SK-N-SH treated with all-trans-retinoic acid at 6 μM for 48 hours (cell line): ENCODE measurements around the gene FKBP2.

Experiments
- ATAC-seq: fragments of 200-7000 bp; cut with Tn5 transposase; 3 replicates; pipeline ENCODE4 v1.9.1; 2020; ENCODE audit warnings: mild to moderate bottlenecking, moderate library complexity
- ARNTL ChIP-seq: fragments of 450-650 bp; formaldehyde crosslinking; IDR thresholded peaks from 2 replicates; pipeline ENCODE4 v1.5.0; 2020; ENCODE audit warnings: low read depth, mild to moderate bottlenecking, moderate library complexity, borderline replicate concordance
- BACH2 ChIP-seq: fragments of 250-450 bp; sonication (Bioruptor Pico); IDR thresholded peaks from 2 replicates; pipeline ENCODE4 v1.9.0; 2021; ENCODE audit warnings: mild to moderate bottlenecking, borderline replicate concordance
- CSDC2 ChIP-seq: fragments of 250-450 bp; sonication (Bioruptor Pico); IDR thresholded peaks from 2 replicates; pipeline ENCODE4 v1.5.0; 2020; ENCODE audit warnings: mild to moderate bottlenecking, moderate library complexity
- GLIS3 ChIP-seq: fragments of 250-450 bp; sonication (Bioruptor Pico); IDR thresholded peaks from 2 replicates; pipeline ENCODE4 v1.5.0; 2020; ENCODE audit warnings: mild to moderate bottlenecking, moderate library complexity
- OSR1 ChIP-seq: fragments of 250-450 bp; sonication (Bioruptor Pico); IDR thresholded peaks from 2 replicates; pipeline ENCODE4 v1.8.0; 2022; ENCODE audit warnings: moderate library complexity, mild to moderate bottlenecking, inconsistent platforms
- SNAI2 ChIP-seq: fragments of 250-450 bp; sonication (Bioruptor Pico); IDR thresholded peaks from 2 replicates; pipeline ENCODE4 v1.5.0; 2020; ENCODE audit warnings: mild to moderate bottlenecking, moderate library complexity
- TCF4 ChIP-seq: fragments of 250-450 bp; sonication (Bioruptor Pico); IDR thresholded peaks from 2 replicates; pipeline ENCODE4 v1.8.0; 2021; ENCODE audit warnings: mild to moderate bottlenecking, moderate library complexity, borderline replicate concordance
- TOX ChIP-seq: fragments of 250-450 bp; sonication (Bioruptor Pico); IDR thresholded peaks from 2 replicates; pipeline ENCODE4 v1.8.0; 2021; ENCODE audit warnings: mild to moderate bottlenecking, moderate library complexity, borderline replicate concordance
- ZC3H10 ChIP-seq: fragments of 250-450 bp; sonication (Bioruptor Pico); IDR thresholded peaks from 2 replicates; pipeline ENCODE4 v1.5.1; 2021; ENCODE audit warnings: mild to moderate bottlenecking, moderate library complexity
- ZFP3 ChIP-seq: fragments of 250-450 bp; sonication (Bioruptor Pico); IDR thresholded peaks from 2 replicates; pipeline ENCODE4 v1.5.0; 2020; ENCODE audit warnings: mild to moderate bottlenecking, moderate library complexity
- ZFP30 ChIP-seq: fragments of 450-650 bp; formaldehyde crosslinking; IDR thresholded peaks from 2 replicates; pipeline ENCODE4 v1.5.0; 2022; ENCODE audit warnings: mild to moderate bottlenecking, moderate library complexity
- ZNF565 ChIP-seq: fragments of 450-650 bp; formaldehyde crosslinking; conservative IDR thresholded peaks from 2 replicates; pipeline ENCODE4 v1.5.0; 2020; ENCODE audit warnings: low read depth, mild to moderate bottlenecking, moderate library complexity
- TF ChIP-seq, protein P1 (sequence below): fragments of 250-450 bp; sonication (Bioruptor Pico); IDR thresholded peaks from 2 replicates; pipeline ENCODE4 v1.5.1; 2021; ENCODE audit warnings: mild to moderate bottlenecking, moderate library complexity
- TF ChIP-seq, protein P2 (sequence below): fragments of 250-450 bp; sonication (Bioruptor Pico); IDR thresholded peaks from 2 replicates; pipeline ENCODE4 v1.5.1; 2020; ENCODE audit warnings: low read depth, mild to moderate bottlenecking, moderate library complexity
- TF ChIP-seq, protein P3 (sequence below): fragments of 250-450 bp; sonication (Bioruptor Pico); IDR thresholded peaks from 2 replicates; pipeline ENCODE4 v1.5.0; 2020; ENCODE audit warnings: mild to moderate bottlenecking, moderate library complexity
- TF ChIP-seq, protein P4 (sequence below): fragments of 250-450 bp; sonication (Bioruptor Pico); IDR thresholded peaks from 2 replicates; pipeline ENCODE4 v1.8.0; 2021; ENCODE audit warnings: low read depth, mild to moderate bottlenecking, moderate library complexity, borderline replicate concordance

FKBP2 gene

DNA sequence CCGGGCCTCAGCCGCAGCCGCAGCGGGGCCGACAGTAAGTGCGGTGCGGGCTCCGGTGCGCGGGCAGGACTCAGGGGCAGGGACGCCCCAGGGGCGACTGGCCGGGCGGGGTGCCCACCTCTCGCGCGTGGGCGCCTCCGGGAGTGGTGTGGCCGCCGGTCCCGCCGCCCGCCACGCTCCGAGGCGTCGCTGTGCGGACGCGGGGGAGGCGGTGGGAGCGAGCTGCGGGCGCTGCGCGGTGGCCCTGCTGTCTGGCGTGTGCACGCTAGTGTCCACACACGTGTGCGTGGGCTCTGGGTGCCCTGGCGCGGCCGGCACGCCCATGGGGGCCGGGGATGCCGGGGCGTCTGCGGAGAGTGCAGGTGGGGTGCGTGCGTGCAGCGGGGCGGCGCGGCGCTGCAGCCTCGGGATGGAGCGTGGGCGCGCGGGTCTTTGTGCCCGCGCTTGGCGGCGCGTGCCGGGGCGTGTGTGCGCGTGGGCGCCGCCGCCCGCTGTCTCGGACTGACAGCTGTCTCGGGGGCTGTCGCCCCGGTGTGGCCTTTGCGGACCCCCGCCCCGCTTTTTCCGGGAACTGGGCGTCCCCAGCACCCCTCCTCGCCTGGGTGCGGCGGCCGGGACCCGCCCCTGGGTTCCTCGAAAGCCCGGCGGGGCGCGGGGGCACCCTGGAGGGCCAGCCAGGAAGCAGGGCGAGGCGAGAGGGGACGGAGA is 51.0 kb downstream of the FKBP2 start:
- no peak for TF ChIP-seq GLIS3
- TF ChIP-seq, all 23 proteins: peak for 0
- peak; percentile 10; the same call in 2 of the 3 replicates for ATAC-seq

DNA sequence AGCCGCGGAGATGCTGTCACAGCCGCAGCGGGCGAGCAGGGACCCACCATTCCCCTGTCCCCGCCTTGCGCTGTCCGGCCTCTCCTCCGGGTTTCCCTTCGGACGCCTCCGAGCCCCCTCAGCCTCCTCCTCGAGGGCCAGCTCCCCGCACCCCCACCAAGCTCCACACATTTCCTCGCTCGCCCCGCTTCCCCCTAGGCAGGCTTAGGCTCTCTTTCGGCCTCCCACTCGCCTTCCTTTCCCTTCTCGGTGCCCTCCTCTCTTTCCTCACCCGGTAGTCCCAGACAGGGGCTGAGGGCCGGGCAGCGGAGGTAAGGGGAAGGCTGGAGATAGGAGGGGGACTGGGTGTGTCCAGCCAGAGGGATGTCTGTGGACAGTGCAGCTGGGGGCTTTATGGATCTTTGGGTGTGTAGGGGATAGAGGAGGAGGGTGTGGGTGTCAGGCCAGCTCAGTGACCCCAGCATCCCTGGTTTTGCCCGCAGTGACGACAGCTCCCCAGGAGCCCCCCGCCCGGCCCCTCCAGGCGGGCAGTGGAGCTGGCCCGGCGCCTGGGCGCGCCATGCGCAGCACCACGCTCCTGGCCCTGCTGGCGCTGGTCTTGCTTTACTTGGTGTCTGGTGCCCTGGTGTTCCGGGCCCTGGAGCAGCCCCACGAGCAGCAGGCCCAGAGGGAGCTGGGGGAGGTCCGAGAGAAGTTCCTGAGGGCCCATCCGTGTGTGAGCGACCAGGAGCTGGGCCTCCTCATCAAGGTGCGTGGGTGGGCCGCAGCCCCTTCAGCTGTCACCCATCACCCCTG is 51.8 kb downstream of the FKBP2 start:
- no peak for TF ChIP-seq ZNF565 (CRISPR knock-in tag)
- TF ChIP-seq ZC3H10, result no peak
- TF ChIP-seq, protein P1, sequence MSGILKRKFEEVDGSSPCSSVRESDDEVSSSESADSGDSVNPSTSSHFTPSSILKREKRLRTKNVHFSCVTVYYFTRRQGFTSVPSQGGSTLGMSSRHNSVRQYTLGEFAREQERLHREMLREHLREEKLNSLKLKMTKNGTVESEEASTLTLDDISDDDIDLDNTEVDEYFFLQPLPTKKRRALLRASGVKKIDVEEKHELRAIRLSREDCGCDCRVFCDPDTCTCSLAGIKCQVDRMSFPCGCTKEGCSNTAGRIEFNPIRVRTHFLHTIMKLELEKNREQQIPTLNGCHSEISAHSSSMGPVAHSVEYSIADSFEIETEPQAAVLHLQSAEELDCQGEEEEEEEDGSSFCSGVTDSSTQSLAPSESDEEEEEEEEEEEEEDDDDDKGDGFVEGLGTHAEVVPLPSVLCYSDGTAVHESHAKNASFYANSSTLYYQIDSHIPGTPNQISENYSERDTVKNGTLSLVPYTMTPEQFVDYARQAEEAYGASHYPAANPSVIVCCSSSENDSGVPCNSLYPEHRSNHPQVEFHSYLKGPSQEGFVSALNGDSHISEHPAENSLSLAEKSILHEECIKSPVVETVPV (CRISPR knock-in tag), result no peak
- TF ChIP-seq TCF4 (CRISPR knock-in tag), result no peak
- no peak for TF ChIP-seq OSR1 (CRISPR knock-in tag)
- TF ChIP-seq, protein P2, sequence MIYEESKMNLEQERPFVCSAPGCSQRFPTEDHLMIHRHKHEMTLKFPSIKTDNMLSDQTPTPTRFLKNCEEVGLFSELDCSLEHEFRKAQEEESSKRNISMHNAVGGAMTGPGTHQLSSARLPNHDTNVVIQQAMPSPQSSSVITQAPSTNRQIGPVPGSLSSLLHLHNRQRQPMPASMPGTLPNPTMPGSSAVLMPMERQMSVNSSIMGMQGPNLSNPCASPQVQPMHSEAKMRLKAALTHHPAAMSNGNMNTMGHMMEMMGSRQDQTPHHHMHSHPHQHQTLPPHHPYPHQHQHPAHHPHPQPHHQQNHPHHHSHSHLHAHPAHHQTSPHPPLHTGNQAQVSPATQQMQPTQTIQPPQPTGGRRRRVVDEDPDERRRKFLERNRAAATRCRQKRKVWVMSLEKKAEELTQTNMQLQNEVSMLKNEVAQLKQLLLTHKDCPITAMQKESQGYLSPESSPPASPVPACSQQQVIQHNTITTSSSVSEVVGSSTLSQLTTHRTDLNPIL, result no peak
- no peak for TF ChIP-seq ZFP30
- TF ChIP-seq, protein P3, sequence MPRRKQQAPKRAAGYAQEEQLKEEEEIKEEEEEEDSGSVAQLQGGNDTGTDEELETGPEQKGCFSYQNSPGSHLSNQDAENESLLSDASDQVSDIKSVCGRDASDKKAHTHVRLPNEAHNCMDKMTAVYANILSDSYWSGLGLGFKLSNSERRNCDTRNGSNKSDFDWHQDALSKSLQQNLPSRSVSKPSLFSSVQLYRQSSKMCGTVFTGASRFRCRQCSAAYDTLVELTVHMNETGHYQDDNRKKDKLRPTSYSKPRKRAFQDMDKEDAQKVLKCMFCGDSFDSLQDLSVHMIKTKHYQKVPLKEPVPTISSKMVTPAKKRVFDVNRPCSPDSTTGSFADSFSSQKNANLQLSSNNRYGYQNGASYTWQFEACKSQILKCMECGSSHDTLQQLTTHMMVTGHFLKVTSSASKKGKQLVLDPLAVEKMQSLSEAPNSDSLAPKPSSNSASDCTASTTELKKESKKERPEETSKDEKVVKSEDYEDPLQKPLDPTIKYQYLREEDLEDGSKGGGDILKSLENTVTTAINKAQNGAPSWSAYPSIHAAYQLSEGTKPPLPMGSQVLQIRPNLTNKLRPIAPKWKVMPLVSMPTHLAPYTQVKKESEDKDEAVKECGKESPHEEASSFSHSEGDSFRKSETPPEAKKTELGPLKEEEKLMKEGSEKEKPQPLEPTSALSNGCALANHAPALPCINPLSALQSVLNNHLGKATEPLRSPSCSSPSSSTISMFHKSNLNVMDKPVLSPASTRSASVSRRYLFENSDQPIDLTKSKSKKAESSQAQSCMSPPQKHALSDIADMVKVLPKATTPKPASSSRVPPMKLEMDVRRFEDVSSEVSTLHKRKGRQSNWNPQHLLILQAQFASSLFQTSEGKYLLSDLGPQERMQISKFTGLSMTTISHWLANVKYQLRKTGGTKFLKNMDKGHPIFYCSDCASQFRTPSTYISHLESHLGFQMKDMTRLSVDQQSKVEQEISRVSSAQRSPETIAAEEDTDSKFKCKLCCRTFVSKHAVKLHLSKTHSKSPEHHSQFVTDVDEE (CRISPR knock-in tag), result no peak
- no peak for TF ChIP-seq GLIS3
- TF ChIP-seq SNAI2 (CRISPR knock-in tag), result no peak
- no peak for TF ChIP-seq ARNTL (CRISPR knock-in tag)
- no peak for TF ChIP-seq TOX (CRISPR knock-in tag)
- no peak for TF ChIP-seq BACH2 (CRISPR knock-in tag)
- TF ChIP-seq, protein P4, sequence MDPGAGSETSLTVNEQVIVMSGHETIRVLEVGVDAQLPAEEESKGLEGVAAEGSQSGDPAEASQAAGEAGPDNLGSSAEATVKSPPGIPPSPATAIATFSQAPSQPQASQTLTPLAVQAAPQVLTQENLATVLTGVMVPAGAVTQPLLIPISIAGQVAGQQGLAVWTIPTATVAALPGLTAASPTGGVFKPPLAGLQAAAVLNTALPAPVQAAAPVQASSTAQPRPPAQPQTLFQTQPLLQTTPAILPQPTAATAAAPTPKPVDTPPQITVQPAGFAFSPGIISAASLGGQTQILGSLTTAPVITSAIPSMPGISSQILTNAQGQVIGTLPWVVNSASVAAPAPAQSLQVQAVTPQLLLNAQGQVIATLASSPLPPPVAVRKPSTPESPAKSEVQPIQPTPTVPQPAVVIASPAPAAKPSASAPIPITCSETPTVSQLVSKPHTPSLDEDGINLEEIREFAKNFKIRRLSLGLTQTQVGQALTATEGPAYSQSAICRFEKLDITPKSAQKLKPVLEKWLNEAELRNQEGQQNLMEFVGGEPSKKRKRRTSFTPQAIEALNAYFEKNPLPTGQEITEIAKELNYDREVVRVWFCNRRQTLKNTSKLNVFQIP (CRISPR knock-in tag), result no peak
- TF ChIP-seq CSDC2 (CRISPR knock-in tag), result no peak
- TF ChIP-seq ZFP3 (CRISPR knock-in tag), result no peak
- no peak for ATAC-seq
